RCC 7860 (cell line): ENCODE measurements around the gene WDFY3.

Source experiments
- DNase-seq: peaks from one replicate; pipeline ENCODE4 v3.0.0-alpha.2; 2015; ENCODE audit warnings: low spot score
- FAIRE-seq: peaks from 2 replicates; lab custom pipeline; 2012; peaks lifted over from hg19 to GRCh38; lab: Jason Lieb, UNC

Gene WDFY3

DNA sequence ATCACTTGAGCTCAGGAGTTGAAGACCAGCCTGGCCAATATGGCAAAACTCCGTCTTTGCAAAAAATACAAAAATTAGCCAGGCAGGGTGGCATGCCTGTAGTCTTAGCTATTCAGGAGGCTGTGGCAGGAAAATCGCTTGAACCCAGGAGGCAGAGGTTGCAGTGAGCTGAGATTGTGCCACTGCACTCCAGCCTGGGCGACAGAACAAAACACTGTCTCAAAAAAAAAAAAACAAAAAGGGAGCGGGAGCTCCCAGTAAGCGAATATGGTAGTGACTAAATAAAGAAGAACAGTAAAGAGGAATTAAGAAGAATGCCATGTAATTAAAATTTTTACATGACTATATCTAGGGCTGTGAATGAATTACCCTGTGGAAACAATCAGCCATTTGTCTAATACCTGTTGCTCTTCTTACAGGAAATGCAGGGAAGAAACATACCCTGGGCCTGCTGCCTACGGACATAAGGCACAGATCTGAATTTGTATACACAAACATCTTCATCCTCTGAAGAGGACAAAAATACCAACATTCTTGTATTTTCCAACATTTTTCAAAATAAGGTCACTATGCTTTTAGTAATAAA is 11.4 kb downstream of the WDFY3 start:
- no peak for DNase-seq
- FAIRE-seq, result no peak

DNA sequence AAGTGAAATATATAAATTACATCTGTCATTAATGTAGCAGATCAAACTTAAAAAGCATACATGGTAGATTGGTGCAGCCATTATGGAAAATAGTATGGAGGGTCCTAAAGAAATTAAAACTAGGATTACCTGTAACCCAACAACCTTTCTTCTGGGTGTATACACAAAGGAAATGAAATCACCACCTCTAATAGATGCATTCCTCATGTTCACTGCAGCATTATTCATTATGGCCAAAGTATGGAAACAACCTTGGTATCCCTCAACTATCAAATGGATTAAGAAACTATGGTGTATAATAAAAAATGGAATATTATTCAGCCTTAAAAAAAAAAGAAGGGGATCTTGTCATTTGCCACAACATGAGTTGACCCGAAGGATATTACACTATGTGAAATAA is 13.7 kb downstream of the WDFY3 start:
- DNase-seq (no peak), FAIRE-seq (no peak)

DNA sequence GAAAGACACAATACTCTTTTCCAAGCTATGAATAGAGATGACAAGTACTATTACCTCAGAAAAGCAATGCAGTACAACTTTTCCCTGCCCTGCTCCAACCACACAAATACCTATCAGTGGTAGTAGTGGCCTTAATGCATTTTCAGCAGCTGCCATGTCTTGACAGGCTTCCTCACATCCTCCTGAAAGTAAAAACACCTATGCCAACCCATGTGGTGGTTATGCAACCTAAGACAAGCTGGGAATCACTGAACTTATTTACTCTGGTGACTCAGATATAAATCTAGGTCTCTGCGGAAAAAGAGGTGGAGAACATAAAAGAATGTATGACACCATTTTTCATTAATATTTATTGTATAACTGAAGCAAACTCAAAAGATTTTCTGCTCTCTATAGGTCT is 14.5 kb downstream of the WDFY3 start:
- FAIRE-seq, result peak; percentile 86
- DNase-seq, result peak; percentile 79

- FAIRE-seq (no peak), DNase-seq (no peak)
Measured at GRCh38 chr4:84948056-84948455, 18.4 kb downstream of the WDFY3 start.

DNA sequence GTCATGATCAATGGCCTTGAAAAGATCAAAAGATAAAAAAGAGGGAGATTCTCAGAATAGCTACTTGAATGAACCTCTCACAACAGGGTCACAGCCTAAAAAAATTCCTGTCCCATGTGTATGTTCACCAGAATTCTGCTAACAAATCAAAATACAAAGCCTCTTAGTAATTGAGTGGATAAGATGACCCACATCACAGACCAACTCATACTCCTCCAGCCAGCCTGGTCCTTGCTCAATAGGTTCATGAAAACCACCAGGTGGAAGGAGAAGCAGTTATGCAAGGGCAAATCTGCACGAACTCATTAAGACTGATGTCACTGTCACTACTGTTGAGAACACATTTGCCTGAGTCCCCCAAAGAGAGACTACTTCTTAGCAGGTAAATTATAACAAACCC is 21.5 kb downstream of the WDFY3 start:
- peak; percentile 15 for DNase-seq
- FAIRE-seq, result no peak

DNA sequence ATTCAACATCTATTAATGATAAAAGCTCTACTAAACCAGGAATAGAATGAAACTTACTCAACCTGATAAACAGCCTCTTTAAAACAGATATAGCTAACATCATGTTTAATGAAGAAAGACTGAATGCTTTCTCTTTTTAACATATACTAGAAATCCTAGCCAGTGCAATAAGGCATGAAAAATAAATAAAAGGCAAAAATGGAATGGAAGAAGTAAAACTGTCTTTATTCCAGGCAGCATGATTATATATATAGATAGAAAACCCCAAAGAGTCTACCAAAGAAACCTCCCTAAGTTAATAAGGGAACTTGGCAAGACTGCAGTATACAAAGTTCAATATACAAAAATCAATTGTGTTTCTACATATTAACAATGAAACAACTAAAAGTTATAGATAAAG is 25.5 kb downstream of the WDFY3 start:
- no peak for DNase-seq
- FAIRE-seq, result no peak

DNA sequence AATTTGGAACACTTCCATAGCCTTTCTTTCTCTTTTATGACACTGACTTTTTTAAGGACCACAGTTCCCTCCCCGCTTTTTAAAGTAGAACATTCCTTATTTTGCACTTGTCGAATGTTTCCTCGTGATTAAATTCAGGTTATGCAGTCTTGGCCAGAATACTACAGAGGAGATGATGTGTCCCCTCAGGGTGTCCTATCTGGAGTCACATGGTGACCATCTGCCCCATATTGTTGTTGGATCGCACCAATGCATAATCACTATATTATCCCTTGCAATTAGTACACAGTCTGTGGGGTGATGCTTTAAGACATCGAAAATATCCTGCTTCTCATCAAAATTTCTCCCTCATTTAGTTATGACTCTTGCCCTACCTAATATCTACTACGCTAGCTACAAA is 27.4 kb downstream of the WDFY3 start:
- FAIRE-seq, result no peak
- DNase-seq, result no peak

DNA sequence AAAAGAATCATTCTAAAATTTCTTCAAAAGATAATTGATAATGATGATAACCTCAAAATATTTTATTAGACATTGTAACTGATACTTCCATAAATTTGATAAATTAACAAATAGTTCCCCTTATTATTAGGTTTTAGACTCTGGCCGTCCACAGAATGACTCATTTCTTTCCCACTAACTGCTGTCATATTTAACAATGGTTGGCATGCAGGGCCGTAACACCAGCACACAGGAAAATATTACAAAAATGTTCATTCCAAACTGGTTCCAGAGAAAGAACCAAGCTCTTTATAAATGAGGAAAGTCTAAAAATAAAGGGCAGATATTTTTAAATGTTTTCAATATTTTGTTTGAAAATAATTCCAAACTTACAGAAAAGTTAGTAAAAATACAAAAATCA is 28.2 kb downstream of the WDFY3 start:
- FAIRE-seq (peak; percentile 84), DNase-seq (peak; percentile 36)

GRCh38 chr4:84937381-84937977 is 29.0 kb downstream of the WDFY3 start:
- no peak for DNase-seq
- no peak for FAIRE-seq

DNA sequence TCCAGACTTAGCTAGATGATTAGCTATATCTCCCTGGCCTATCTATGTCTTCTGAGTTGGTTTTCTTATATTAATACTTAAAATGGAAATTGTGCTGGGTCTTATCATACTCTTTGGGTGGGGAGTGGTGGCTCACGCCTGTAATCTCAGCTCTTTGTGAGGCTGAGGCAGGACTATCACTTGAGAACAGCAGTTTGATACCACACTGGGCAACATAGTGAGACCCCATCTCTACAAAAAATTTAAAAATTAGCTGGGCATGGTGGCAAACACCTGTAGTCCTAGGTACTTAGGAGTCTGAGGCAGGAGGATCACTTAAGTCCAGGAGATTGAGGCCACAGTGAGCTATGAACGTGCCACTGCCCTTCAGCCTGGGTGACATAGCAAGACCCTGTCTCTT is 30.4 kb downstream of the WDFY3 start:
- no peak for FAIRE-seq
- no peak for DNase-seq

DNA sequence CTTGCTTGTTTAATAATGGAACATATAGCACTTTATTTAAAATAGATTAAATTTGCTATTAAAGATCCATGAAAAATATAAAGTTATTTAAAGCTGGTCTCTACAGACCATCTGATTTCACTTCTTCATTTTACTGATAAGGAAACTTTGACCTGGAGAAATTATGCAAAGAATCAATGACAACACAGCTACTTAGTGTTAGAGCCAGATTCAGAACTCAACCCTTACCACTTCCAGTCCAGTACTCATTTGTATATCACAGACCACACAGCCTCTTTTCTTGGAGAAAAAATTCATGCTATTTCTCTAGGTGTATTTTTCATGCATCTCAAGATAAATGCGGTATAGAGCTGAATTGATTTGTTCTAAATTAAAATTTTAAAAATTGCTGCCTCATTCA is 34.0 kb downstream of the WDFY3 start:
- DNase-seq, result no peak
- no peak for FAIRE-seq

GRCh38 chr4:84931961-84932360 is 34.5 kb downstream of the WDFY3 start:
- no peak for DNase-seq
- no peak for FAIRE-seq

GRCh38 chr4:84931274-84931673 is 35.2 kb downstream of the WDFY3 start:
- no peak for FAIRE-seq
- DNase-seq, result no peak

GRCh38 chr4:84928089-84928488 is 38.4 kb downstream of the WDFY3 start:
- FAIRE-seq (no peak), DNase-seq (no peak)

GRCh38 chr4:84927428-84927827 is 39.1 kb downstream of the WDFY3 start:
- FAIRE-seq, result no peak
- DNase-seq, result no peak

DNA sequence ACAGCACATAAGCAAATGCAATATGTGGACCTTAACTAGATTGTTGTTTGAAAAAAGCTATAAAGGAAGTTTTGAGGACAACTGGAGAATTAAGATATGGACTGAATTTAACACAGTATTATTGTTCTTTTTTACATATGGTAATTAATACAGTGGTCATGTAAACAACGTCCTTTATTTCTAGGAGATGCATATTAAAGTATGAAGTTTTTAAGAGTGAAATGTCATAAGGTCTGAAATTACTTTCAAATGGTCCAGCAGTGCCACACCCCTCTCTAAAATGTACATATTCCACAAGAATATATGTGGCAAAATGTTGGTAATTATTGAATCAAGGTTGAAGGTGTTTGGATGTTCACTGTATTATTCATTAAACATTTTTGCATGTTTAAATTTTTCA is 40.9 kb downstream of the WDFY3 start:
- FAIRE-seq (no peak), DNase-seq (no peak)

DNA sequence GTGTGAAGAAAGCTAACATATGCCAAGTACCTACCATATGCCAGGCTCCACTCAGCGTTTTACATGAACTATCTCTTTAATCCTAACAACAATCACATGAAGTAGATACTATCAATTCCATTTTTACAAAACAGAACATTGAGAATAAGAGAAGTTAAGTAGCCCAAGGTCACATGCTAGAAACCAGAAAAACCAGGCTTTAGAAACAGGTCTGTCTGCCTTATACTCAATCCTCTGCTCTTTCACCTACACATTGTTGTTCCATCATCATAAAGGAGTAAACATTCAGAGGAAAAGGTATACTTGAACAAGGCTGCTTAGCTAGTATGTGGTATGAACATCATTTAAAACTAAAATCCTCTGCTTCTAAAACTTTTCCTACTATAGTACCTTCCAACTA is 42.1 kb downstream of the WDFY3 start:
- FAIRE-seq, result no peak
- no peak for DNase-seq

- DNase-seq (peak; percentile 25), FAIRE-seq (peak; percentile 26)
Measured at GRCh38 chr4:84920617-84921016, 45.9 kb downstream of the WDFY3 start.

DNA sequence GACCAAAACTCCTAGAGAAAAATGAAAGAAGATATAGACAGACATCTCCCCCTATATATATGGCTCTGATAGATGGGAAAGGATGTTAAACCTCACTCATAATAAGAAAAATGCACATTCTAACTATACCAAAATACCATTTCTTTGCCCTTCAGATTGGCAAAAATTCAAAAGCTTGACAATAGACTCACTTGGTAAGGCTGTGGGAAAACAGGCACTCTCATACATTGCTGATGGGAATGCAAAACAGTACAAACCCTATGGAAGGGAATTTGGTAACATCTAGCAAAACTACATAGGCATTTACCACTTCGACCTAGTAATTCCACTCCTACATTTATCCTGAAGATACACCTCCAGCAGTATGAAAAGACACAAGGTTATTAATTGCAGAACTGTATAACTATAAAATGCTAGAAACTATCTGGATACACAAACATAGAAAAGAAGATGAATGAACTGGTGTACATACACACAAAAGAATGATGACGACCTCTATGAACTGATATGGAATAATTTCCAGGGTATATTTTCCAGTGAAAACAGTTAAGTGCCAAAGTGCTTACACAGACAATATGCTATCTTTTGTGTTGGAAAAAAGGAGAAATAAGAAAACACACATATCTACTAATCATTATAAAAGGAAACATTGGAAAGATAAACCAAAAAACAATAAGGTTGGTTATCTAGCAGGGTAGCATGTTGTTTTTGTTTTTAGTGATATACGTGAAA is 48.5 kb downstream of the WDFY3 start:
- DNase-seq (no peak), FAIRE-seq (no peak)

GRCh38 chr4:84917086-84917821 is 49.2 kb downstream of the WDFY3 start:
- DNase-seq, result no peak
- FAIRE-seq, result no peak

GRCh38 chr4:84916227-84916626 is 50.3 kb downstream of the WDFY3 start:
- no peak for FAIRE-seq
- DNase-seq, result no peak

DNA sequence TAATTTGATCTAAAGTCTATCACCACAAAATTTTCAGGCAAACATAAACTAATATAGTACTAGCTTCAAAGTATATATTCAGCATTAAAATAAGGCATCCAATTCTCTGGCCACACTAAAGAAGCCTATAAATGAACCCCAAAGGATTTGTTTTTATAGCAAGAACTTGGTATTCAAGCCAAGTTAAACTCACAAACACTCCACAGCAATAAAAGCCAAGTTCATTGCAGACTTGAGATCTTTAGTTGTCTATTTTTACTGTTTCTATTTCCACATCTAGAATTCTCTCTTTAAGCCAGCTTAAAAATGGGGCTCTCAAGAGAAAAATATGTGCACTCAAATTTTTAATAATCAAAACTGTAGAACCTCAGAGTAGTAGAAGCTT is 51.1 kb downstream of the WDFY3 start:
- DNase-seq (no peak), FAIRE-seq (no peak)
